Esophagus squamous epithelium (tissue), 4 donors: ENCODE measurements around the gene WWC1.

ENCODE experiments used
- POLR2A ChIP-seq, 4 donors: fragments of 450-650 bp; IDR thresholded peaks; one replicate each; pipeline ENCODE4 v1.6.1; 2017; ENCODE audit warnings: antibody characterized with exemption in 4 of 4, mild to moderate bottlenecking in 4 of 4, moderate library complexity in 3 of 4
- TF ChIP-seq, protein P1 (sequence below), 6 experiments: fragments of 450-650 bp in 4 of 6; fragments of 200-600 bp in 2 of 6; sonication (generic) in 2 of 6; IDR thresholded peaks; one replicate each; pipeline ENCODE4 v1.5.1; 2016 to 2019; ENCODE audit warnings: antibody characterized with exemption in 6 of 6, mild to moderate bottlenecking in 4 of 6, moderate library complexity in 4 of 6

DNA sequence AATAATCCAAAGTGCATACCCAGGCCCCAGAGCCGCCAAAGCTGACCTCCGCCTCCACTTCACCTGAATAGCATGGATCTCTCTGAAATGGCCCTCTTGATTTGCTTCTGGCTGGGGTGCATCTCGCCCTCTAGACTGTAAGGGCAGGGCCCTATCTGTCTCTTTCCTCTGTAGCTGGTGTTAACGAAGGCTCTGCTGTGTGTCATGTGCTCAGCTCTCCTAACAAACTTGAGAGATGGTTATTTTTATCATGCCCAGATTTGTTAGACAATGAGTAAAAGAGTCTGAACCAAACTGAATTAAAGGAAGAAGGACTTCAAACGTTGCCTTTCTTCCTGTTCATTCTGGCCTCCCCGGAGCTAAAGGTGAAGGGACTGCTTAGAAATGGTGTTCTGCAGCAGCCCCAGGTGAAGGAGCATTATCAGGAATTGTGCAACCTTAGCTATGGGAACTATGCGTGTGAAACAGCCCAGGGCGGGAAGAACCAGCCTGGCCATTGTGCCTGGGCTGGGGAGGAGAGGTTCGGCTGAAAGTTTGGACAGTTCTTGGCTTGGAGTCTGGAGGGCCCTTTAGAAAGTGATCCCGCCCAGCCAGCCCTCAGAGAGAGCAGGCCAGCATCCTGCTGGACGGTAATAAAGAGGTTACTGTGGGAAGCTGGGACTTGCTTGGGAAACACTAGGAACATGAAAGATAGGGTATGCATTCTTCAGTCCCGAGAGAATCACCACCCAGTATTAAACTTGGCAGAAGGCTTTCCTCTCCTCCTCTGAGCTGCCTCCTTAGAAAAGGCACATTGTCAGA, 73.5 kb downstream of the WWC1 start:
- TF ChIP-seq, protein P1, sequence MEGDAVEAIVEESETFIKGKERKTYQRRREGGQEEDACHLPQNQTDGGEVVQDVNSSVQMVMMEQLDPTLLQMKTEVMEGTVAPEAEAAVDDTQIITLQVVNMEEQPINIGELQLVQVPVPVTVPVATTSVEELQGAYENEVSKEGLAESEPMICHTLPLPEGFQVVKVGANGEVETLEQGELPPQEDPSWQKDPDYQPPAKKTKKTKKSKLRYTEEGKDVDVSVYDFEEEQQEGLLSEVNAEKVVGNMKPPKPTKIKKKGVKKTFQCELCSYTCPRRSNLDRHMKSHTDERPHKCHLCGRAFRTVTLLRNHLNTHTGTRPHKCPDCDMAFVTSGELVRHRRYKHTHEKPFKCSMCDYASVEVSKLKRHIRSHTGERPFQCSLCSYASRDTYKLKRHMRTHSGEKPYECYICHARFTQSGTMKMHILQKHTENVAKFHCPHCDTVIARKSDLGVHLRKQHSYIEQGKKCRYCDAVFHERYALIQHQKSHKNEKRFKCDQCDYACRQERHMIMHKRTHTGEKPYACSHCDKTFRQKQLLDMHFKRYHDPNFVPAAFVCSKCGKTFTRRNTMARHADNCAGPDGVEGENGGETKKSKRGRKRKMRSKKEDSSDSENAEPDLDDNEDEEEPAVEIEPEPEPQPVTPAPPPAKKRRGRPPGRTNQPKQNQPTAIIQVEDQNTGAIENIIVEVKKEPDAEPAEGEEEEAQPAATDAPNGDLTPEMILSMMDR (IDR thresholded peaks at IDR 0.05): no peak
- TF ChIP-seq POLR2A (IDR thresholded peaks at IDR 0.05): no peak
